HG02884 (cell line): ENCODE results near the gene MDC1.

Source experiments
- ATAC-seq: cut with Tn5 transposase; IDR thresholded peaks from one replicate; pipeline ENCODE4 v1.9.1; 2021; ENCODE audit warnings: mild to moderate bottlenecking, moderate library complexity; ENCODE audit not compliant: unreplicated experiment

Gene MDC1

DNA sequence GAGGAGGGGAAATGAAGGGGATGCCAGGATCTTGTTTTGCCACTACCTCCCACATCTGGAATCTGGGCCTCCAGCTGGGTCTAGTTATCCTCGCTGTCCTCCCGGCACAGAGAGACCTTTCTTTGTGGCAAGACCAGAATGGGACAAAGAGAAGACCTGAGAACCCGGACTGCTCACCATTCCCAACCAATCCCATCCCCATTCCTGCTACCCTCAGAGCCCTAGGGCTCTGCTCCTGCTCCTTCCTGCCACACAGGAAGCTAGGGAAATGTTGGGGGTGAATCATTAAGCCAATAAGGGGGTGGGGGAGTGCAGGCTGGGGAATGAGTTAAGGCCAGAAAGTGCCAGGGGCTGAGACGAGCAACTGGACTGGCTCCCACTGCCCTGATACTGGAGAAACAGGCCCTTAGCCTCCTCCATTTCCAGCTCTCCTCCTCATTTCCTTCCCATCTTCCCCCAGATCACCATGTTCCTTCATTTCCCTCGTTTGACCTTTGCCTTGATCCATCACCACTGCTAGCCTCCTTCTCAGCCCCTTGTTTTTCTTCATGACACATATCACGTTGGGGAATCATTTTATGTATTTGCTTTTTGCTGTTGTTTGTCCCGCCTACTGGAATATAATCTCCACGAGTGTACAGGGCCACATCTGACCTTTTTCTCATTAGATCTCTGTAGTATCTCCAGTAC, 31.9 kb upstream of the MDC1 start:
- no peak for ATAC-seq

DNA sequence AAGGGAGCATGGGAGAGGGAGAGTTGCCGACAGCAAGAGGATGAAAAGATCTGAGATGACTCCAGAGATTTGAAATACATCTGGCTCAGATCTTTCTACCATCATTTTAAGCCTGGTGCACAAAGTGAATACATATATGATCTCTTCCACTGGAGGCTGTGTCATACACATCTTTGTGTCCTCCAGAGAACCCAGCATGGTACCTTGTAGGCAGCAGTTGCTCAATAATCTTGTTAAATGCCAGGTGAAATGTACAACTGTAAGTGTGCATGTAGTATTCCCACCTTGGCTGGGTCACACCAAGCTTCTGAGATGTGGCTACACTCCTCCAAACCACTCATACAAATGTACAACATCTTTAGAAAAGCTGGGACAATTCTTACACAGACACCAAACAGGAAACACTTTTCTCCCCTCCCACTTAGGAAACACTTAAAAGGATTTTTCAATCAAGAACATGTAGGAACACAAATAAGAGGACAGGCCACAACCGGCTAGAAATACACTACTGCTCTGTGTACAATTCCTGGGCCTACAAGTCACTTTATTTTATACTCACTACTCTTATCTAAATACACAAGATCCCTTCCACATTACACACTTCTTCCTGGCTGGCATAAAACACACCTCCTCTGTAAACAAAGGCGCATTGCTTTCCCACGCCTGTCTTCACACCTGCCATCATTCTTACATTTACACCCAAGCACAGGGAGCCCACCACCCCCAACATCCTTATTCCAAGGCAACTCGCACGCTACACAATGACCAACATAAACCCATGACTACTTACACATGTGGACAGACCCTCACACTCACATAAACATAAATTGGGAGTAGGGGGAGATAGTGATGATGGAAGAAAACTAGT, 31.1 kb upstream of the MDC1 start:
- ATAC-seq = no peak

DNA sequence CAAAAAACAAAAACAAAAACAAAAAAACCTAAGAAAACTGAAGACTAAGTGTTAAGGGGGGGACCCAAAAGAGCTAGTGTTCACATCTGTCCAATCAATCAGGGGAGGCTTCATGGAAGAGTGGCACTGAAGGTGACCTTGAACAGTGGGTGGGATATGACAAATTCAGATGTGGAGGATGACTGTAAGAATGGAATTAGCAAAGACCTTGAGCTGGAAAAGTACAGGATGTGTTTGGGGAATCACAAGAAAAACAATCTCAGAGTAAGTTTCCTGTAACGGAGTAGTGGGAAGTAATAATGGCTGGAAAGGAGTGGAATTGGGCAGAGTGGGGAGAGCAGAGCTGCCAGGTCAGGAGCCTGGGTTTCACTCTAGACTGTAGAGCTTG, 30.2 kb upstream of the MDC1 start:
- no peak for ATAC-seq

DNA sequence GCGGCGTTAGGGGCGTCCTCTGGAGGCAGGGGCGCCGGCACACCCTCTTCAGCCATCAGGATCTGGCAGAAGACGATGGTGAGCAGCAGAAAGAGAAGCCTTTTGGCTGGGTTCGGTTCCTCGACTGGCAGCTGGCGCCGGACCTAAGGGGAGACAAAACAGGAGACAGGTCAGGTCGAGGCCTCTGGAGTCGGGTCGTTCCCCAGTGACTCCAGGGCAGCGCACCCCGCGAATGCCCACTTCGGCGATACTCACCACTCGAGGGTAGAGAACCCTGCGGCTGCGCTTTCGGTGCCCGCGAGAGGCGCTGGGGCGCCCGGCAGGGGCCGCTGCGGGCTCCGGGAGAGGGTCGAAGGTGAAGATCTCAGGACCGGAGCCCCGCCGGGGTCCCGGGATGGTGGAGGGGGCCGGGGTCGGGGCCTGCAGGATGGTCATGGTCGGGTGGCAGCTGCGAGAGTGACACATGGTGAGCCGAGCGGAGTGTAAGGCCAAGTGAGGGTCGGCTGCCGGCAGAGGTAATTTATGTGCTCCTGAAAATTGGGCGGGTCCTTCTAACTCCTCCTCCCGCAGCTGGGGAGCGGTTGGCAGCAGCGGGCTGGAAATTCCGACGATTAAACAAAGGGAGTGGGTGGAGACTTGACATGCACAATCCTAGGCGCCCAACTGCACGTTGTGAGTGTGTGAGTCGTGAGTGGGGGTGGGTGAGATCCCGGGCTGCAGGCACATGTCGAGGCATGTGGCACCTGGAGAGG, 27.1 kb upstream of the MDC1 start, which contains the start of gene IER3:
IER3 (minus strand) TSS at position 494 of the 752 bp plus-strand sequence; CDS start at position 465, 29 bp downstream.
- ATAC-seq = no peak

DNA sequence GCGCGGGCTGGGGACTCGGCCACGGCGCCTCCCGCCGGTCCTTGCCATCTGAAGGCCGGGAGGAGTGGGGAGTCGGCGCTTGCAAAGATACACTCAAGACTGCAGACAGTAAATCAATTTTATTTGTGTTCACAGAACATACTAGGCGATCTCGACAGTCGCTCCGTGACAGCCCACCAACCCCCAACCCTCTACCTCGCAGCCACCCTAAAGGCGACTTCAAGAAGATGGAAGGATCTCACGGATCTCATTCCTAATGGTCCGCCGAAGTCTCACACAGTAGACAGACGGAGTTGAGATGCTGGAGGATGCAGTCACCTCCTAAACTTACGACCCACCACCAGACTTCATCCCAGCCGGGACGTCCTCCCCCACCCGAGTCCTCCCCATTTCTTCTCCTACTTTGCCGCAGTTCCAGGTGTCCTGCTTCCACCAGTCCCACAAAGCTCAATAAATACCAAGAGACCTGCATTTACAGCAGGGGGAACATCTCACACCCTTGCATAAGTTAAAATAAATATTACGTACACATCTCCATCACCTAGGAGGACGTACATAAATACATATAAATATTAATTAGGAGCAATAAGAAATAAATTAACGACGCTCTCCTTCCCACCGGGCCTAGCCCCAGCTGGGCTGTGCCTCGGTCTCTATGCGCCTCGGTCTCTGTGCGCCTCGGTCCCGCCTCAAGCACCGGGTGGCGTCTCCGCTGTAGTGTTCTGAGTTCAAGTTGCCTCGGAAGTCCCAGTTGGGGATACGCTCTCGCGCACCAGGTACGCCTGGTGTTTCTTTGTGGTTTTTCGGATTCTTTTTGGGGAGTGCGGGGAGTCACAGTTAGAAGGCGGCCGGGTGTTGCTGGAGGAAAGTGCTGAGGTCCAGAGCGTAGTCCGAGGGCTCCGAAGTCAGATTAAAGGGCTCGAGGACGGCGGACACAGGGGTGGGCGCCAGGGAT, 26.3 kb upstream of the MDC1 start:
- peak; percentile 19 for ATAC-seq

DNA sequence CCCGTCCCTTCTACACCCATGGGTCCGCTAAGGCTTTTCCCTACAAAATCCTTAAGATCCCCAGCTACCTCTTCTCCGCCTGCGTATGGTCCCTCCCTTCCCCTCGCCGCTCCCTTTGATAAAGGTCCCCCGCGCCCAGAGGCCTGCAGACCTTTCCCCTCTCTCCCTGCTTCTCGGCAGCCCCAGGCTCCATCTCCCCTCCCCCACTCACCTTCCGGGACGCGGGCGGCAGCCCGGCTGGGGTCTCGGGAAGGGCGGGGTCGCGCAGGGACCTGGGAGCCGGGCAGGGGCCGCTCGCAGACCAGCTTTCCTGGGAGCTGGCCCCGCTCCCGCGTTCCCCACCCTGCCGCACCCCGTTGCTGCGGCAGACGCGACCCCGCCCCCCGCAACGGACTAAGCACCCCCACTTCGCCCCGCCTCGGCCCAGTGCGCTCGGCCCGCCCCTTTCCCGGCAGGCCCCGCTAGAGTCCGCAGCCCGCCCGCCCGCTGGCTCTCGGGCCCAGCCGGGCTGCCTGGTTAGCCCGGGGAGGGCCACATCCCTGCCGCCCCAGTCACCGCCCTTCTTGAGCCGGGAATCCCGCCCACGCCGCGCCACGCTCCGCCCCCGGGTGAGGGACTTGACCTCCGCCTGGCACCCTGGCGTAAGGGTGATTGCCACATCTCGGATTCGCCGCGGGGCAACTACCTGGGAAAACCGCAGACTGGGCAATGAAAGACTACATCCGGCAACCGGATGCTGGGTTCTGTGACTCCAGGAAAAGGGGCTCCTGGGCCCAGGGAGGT, 25.4 kb upstream of the MDC1 start, which contains the start of gene FLOT1:
FLOT1 (minus strand) TSS at position 372 of the 783 bp plus-strand sequence. CDS start 498 bp downstream, outside the sequence.
- peak; percentile 58 for ATAC-seq

DNA sequence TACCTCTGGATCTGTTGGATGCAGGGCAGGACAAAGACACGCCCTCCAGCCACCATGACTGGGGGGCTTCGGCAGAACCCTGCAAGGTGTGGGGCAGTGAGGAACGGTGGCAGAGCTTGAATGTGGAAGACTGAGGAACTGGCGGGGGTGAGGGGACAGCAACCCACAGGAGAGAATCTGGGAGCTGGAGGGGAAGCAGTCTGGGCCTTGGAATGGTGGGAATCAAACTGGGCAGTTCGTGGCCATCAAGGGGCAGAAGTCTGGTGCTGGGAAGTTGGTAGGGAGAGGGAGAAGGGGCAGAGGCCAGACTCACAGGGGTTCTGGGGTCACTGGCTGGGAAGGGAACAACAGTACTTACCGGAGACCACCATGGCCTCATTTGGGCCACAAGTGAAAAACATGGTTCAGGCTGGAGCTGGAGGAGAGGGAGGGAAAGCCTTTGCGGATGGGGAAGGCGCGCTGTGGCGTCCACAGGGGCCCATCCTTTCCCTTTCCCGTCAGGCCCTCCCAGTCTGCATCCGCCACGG, 24.8 kb upstream of the MDC1 start:
- ATAC-seq = no peak

DNA sequence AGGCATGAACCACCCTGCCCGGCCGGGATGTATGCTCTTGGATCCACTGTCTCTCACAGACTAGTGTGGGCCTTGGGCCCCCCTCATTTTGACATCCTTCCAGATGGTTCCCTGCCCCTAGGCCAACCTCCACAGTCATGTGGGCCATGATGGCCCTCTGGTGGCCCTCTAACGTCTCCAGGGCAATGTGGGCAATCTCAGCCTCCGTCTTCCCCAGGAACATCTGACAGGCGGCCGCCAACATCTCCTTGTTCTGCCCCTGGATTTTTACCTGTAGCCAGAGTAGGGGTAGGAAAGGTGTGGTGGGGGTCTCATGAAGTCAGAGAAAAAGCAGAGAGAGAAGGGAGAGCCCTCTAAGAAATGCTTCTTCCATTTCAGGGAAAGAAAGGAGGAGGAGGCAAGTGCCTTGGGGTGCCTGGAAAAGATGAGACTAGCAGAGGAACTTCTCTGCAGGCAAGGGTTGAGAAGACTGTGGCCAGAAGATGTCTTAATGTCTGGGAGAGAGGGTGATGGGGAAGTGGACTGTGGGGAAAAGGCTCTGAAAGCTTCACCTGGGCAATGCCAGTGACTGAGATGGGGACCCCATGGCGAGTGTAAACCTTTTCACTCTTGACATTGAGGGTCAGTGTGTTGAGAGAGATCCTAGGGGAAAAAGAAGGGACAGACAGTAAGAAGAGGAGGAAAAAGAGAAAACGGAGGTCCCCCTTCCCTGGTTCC, 24.1 kb upstream of the MDC1 start:
- ATAC-seq = no peak

DNA sequence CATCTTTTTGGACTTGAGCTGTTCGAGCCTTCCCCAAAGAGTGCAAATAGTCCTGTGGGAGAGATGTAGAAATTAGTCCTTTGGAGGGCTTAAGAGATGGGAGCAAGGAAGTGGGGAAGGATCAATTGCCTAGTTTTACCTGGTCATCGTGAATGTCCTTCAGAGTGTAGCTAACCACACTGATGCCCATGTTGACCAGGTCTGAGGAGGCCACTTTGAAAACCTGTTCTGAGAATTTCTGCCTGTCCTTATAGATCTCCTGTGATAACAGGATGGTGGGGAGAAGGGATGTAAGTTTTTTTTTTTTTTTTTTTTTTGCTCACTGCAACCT, 23.4 kb upstream of the MDC1 start:
- no peak for ATAC-seq

DNA sequence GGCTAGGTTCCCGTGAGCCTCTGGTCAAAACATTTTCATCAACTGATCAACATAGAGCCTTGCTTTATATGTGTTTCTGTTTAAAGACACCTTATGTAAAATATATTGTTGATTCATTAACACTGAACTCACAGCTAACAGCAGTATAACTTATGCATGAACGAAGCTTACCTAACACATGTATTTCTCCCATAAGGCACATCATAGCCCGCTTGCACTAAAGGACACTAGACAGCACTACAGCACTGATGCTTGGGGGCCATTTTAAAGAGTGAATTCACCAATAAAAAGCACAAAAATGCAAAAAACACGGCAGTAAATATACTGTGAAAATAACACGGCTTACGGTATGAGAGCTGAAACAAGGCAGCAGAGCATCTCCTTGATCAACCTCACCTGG, 21.5 kb upstream of the MDC1 start:
- no peak for ATAC-seq

DNA sequence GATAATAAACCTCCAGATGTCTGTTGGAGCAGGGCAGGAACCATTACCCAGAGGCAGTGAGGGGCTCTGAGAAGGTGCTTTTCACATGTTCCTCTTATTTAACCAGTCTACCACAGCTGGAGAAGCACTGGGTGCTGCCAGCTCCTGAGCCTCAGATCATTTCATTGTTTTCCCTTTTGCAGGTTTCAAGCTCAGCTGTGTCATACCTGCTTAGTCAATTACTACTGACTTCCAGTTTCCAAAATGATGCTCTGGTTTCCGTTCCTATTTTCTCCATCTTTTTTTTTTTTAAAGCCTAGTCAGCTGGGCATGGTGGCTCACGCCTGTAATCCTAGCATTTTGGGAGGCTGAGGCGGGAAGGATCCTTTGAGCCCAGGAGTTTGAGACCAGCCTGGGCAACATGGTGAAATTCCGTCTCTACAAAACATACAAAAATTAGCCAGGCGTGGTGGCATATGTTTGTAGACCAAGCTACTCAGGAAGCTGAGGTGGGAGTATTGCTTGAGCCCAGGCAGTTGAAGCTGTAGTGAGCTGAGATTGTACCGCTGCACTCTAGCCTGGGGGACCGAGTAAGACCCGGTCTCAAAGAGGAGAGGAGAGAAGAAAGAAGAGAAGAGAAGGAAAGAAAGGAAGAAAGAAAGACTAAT, 18.7 kb upstream of the MDC1 start:
- ATAC-seq = no peak

DNA sequence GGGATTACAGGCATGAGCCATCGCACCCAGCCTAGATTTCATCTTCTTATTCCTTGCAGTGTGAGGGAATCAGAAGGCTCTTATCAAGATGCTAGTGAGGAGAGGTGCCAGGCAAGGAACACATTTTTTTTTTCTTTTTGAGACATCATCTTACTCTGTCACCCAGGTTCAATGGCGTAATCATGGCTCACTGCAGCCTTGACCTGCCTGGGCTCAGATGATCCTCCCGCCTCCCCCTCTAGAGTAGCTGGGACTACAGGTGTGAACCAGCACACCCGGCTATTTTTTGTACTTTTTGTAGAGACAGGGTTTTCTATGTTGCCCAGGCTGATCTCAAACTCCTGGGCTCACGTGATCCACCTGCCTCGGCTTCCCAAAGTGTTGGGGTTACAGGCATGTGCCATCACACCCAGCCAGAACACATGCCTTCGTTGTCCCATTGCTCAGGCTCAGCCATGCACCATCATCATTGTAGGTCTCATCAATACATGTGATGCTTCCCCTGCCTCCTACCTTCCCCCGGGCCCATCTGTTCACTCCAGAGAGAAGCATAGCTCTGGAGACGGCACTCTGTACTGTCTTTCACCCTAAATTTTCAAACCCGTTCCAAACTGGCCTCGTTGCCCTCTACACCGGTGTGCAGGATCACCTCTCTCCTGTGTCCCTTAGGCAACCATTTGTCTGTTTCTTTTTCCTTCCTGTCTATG, 15.3 kb upstream of the MDC1 start:
- no peak for ATAC-seq

DNA sequence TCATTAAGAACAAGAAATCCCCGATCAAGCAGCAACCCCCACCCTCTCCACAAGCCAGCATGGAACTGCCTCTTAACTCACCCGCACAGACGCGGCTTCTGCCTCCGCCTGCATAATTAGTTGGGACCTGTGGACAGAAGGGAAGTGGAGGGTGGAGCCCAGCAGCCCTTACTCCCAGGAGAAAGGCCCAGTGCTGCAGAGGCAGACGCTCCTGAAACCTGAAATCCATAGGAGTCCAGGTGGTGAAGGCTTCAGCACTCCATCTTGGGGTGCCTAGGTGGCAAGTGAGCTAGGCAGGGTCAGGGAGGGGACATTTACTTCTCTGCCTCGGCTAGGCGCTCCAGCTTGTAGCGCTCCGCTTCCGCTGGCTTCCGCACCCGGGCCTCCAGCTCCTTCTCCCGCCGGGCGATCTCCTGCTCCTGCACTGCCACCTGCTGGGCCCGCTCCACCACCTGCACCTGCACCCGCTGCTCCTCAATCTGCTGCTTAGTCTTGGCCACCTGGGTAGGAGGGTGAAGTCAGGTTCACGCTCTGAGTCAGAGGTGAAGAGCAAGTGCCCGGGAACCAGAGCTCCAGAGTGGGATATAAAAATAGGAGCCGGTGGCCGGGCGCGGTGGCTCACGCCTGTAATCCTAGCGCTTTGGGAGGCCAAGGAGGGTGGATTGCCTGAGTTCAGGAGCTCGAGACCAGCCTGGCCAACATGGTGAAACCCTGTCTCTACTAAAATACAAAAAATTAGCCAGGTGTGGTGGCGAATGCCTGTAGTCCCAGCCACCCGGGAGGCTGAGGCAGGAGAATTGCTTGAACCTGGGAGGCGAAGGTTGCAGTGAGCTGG, 13.7 kb upstream of the MDC1 start:
- ATAC-seq = no peak

DNA sequence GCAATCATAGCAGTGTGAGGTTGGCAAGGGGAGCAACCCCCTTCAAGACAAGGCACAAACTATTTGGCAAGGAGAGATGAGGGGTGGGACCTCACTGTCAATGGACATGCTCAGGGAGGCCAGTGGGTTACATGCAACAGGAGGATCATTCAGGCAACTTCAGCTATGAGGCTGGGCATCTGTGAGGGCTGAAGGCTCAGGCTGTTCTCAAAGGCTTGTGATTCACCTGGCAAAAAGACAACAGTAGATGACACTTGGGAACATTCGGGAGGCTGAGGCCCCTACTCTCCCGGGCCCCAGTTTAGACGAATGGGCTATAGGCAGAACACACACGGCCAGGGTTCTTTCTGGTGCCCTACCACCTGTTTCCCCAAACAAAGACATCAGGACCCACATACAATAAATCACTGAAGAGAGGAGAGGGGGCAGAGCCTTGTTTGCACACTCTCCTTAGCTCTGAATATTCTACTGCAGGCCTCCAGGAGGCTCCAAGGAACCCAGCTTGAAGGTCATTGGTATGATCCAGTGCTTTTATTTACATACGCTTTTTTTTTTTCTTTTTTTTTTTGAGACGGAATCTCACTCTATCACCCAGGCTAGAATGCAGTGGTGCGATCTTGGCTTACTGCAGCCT, 11.0 kb upstream of the MDC1 start:
- ATAC-seq = no peak

DNA sequence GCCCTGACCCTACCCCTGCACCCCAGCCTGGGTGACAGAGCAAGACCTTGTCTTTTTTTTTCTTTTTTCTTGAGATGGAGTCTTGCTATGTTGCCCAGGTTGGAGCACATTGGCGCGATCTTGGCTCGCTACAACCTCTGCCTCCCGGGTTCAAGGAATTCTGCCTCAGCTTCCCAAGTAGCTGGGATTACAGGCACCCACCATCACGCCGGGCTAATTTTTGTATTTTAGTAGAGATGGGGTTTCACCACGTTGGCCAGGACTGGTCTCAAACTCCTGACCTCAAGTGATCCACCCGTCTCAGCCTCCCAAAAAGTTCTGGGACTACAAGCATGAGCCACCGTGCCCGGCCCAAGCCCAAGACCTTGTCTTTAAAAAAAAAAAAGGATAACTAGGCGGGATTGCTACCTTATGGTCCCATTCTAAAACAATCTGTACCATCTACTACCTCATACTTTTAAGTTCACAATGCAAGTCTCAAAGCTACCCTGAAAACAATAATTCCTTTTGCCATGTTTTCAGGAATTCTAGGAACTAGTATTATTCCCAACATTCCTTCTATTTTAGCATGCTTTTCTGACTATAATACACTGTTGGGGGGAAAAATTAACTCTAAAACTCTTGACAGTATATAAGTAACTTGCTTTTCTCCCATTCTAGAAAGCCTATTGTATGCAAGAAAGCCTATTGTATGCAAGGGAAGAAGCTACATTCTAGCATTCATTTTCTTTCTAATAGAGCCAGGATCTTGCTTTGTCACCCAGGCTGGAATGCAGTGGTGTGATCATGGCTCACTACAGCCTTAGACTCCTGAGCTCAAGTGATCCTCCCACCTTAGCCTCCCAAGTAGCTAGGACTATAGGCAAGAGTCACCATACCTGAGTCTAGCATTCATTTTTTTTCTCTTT, 9.7 kb upstream of the MDC1 start:
- no peak for ATAC-seq
